Measurements from ENCODE around the gene FBXO24. TPM values are rescaled to one million over a fixed set of nuclear protein-coding genes. Genes with fewer than 3 reads are reported as not detected.
"Not testable (repeated sequence)": the region's sequence is repeated elsewhere in the genome, so short reads cannot be mapped to it uniquely, and the experiment has no call there.

FBXO24 gene
- polyA plus RNA-seq, 1 donor, result 1.0 TPM

GRCh38 chr7:100559127-100559526 is 27.0 kb upstream of the FBXO24 start:
- no peak for DNase-seq (ENCODE audit: low read depth)

GRCh38 chr7:100561491-100562194 is 24.5 kb upstream of the FBXO24 start:
- no peak for DNase-seq (ENCODE audit: low read depth)

- DNase-seq (ENCODE audit: low read depth), result no peak
Observed at GRCh38 chr7:100562195-100563099, 23.7 kb upstream of the FBXO24 start.

- DNase-seq (ENCODE audit: low read depth), result no peak
Observed at GRCh38 chr7:100563100-100563564, 23.0 kb upstream of the FBXO24 start.

GRCh38 chr7:100563809-100564400 is 22.2 kb upstream of the FBXO24 start:
- no peak for DNase-seq (ENCODE audit: low read depth)

GRCh38 chr7:100564405-100564804 is 21.7 kb upstream of the FBXO24 start:
- DNase-seq (ENCODE audit: low read depth), result not testable (repeated sequence)

- no peak for DNase-seq (ENCODE audit: low read depth)
Observed at GRCh38 chr7:100565133-100565571, 21.0 kb upstream of the FBXO24 start.

- no peak for DNase-seq (ENCODE audit: low read depth)
Observed at GRCh38 chr7:100566018-100566531, 20.1 kb upstream of the FBXO24 start.

- no peak for DNase-seq (ENCODE audit: low read depth)
Observed at GRCh38 chr7:100567031-100567730, 18.9 kb upstream of the FBXO24 start.

GRCh38 chr7:100567751-100568175 is 18.4 kb upstream of the FBXO24 start:
- DNase-seq (ENCODE audit: low read depth), result no peak

GRCh38 chr7:100568176-100568895 is 17.8 kb upstream of the FBXO24 start:
- no peak for DNase-seq (ENCODE audit: low read depth)

GRCh38 chr7:100568896-100569844 is 17.0 kb upstream of the FBXO24 start:
- no peak for DNase-seq (ENCODE audit: low read depth)

GRCh38 chr7:100570954-100571828 is 14.9 kb upstream of the FBXO24 start:
- DNase-seq (ENCODE audit: low read depth), result no peak

- DNase-seq (ENCODE audit: low read depth), result no peak
Observed at GRCh38 chr7:100571829-100572116, 14.4 kb upstream of the FBXO24 start.

- DNase-seq (ENCODE audit: low read depth), result no peak
Observed at GRCh38 chr7:100572281-100572948, 13.7 kb upstream of the FBXO24 start.

GRCh38 chr7:100572949-100573675 is 13.0 kb upstream of the FBXO24 start:
- DNase-seq (ENCODE audit: low read depth), result no peak

GRCh38 chr7:100573691-100574361 is 12.3 kb upstream of the FBXO24 start, which contains the start of gene SAP25:
Gene SAP25 (minus strand): TSS chr7:100573900. CDS start chr7:100573742, 158 bp downstream.
- no peak for DNase-seq (ENCODE audit: low read depth)
